DND-41 (cell line): ENCODE measurements around the gene MTG1.
A peak's percentile ranks its signal among the peaks of the same experiment; 100 is the strongest.
"Not testable (repeated sequence)": the region's sequence is repeated elsewhere in the genome, so short reads cannot be mapped to it uniquely, and the experiment has no call there.

Experiments
- ATAC-seq: fragments of 200-7000 bp; cut with Tn5 transposase; 3 replicates; pipeline ENCODE4 v1.9.1; 2021; ENCODE audit warnings: low read depth; ENCODE audit not compliant: insufficient read depth
- DNase-seq: peaks from one replicate; pipeline ENCODE4 v3.0.0-alpha.2; 2020
- H2AFZ ChIP-seq: 2 replicates; pipeline ENCODE4 v1.6.0; 2012; ENCODE audit warnings: low read depth, low read length
- H3K27ac ChIP-seq: 2 replicates; pipeline ENCODE4 v1.5.1; 2012; ENCODE audit warnings: low read length, inconsistent platforms
- H3K27me3 ChIP-seq: fragments of 200-600 bp; sonication (generic); 2 replicates; pipeline ENCODE4 v1.6.0; 2012; ENCODE audit warnings: low read length, mild to moderate bottlenecking, inconsistent platforms; ENCODE audit not compliant: insufficient read depth, poor library complexity
- H3K36me3 ChIP-seq: 2 replicates; pipeline ENCODE4 v1.5.1; 2012; ENCODE audit warnings: low read length, inconsistent platforms; ENCODE audit not compliant: insufficient read depth
- H3K4me1 ChIP-seq: 2 replicates; pipeline ENCODE4 v1.5.1; 2012; ENCODE audit warnings: mild to moderate bottlenecking, low read length; ENCODE audit not compliant: insufficient read depth
- H3K4me2 ChIP-seq: 2 replicates; pipeline ENCODE4 v1.6.0; 2012; ENCODE audit warnings: mild to moderate bottlenecking, moderate library complexity, low read length, inconsistent platforms; ENCODE audit not compliant: insufficient read depth
- H3K4me3 ChIP-seq, 2 experiments: fragments of 200-600 bp in 1 of 2; shearing (Covaris generic) in 1 of 2; 2 replicates each; pipeline ENCODE4 v1.5.1; 2012 to 2016; ENCODE audit warnings: inconsistent platforms in 2 of 2, low read length in 2 of 2, mild to moderate bottlenecking in 2 of 2, low read depth in 1 of 2, moderate library complexity in 1 of 2
- H3K79me2 ChIP-seq: 2 replicates; pipeline ENCODE4 v1.6.0; 2012; ENCODE audit warnings: low read length, inconsistent platforms; ENCODE audit not compliant: insufficient read depth
- H3K9ac ChIP-seq: 2 replicates; pipeline ENCODE4 v1.6.0; 2012; ENCODE audit warnings: low read depth, mild to moderate bottlenecking, inconsistent platforms, low read length, moderate library complexity
- H3K9me3 ChIP-seq: 2 replicates; pipeline ENCODE4 v1.5.1; 2012; ENCODE audit warnings: low read length, moderate library complexity, mild to moderate bottlenecking, inconsistent platforms; ENCODE audit not compliant: insufficient read depth, severe bottlenecking
- H4K20me1 ChIP-seq: 2 replicates; pipeline ENCODE4 v1.6.0; 2012; ENCODE audit warnings: low read length; ENCODE audit not compliant: insufficient read depth
- CTCF ChIP-seq: IDR thresholded peaks from 2 replicates; pipeline ENCODE4 v1.5.1; 2012; ENCODE audit warnings: borderline replicate concordance, low read length, moderate library complexity, mild to moderate bottlenecking; ENCODE audit not compliant: poor library complexity, severe bottlenecking; ENCODE audit errors: extremely low read depth
- EZH2 ChIP-seq: IDR thresholded peaks from 3 replicates; pipeline ENCODE4 v1.6.1; 2012; ENCODE audit warnings: borderline replicate concordance, low read depth, mild to moderate bottlenecking, moderate library complexity, low read length, inconsistent platforms; ENCODE audit not compliant: severe bottlenecking

Gene MTG1

GRCh38 chr10:133432789-133433188 is 38.8 kb downstream of the MTG1 start:
- not testable (repeated sequence) for H3K79me2 ChIP-seq, H3K27ac ChIP-seq, DNase-seq, H3K36me3 ChIP-seq, H3K4me3 ChIP-seq, H3K27me3 ChIP-seq, H3K9me3 ChIP-seq, H2AFZ ChIP-seq, ATAC-seq, H4K20me1 ChIP-seq, H3K4me1 ChIP-seq, H3K4me2 ChIP-seq, H3K9ac ChIP-seq

GRCh38 chr10:133438711-133439273 is 44.8 kb downstream of the MTG1 start:
- no peaks in the 10 kb centered on the region for H3K27me3 ChIP-seq
- 0 out of 2 replicates have a peak, but pooled peaks cover 5% of the 10 kb centered on the region for H4K20me1 ChIP-seq
- no peaks in the 10 kb centered on the region for H3K79me2 ChIP-seq
- no peak overlapping the region for H3K27ac ChIP-seq
- no peak overlapping the region for H3K4me2 ChIP-seq
- no peak overlapping the region for H3K4me3 ChIP-seq
- H3K9me3 ChIP-seq: peaks cover 5% of the 10 kb centered on the region
- TF ChIP-seq EZH2: no peak
- peak; percentile 68 for TF ChIP-seq CTCF
- peak; percentile 36 for DNase-seq
- H3K4me1 ChIP-seq: no peaks in the 10 kb centered on the region
- peak; percentile 70 for ATAC-seq
- peaks cover 9% of the 10 kb centered on the region for H3K36me3 ChIP-seq
- no peak overlapping the region for H2AFZ ChIP-seq
- no peak overlapping the region for H3K9ac ChIP-seq

- no peaks in the 10 kb centered on the region for H3K4me1 ChIP-seq
- peaks cover 12% of the 10 kb centered on the region for H3K9me3 ChIP-seq
- H3K36me3 ChIP-seq: peaks cover 11% of the 10 kb centered on the region
- 0 out of 2 replicates have a peak, but pooled peaks cover 5% of the 10 kb centered on the region for H4K20me1 ChIP-seq
- no peak overlapping the region for H2AFZ ChIP-seq
- H3K9ac ChIP-seq: no peak overlapping the region
- no peaks in the 10 kb centered on the region for H3K27me3 ChIP-seq
- H3K79me2 ChIP-seq: no peaks in the 10 kb centered on the region
- DNase-seq (no peak), ATAC-seq (no peak)
- no peak for TF ChIP-seq EZH2
- TF ChIP-seq CTCF: no peak
- H3K4me3 ChIP-seq: no peak overlapping the region
- H3K27ac ChIP-seq: no peak overlapping the region
- no peak overlapping the region for H3K4me2 ChIP-seq
Measured at GRCh38 chr10:133439517-133440461, 45.8 kb downstream of the MTG1 start.

GRCh38 chr10:133440633-133441285 is 46.8 kb downstream of the MTG1 start:
- TF ChIP-seq CTCF (no peak), EZH2 (no peak)
- no peak for ATAC-seq

GRCh38 chr10:133441356-133441755 is 47.4 kb downstream of the MTG1 start:
- not testable (repeated sequence) for H3K27ac ChIP-seq, ATAC-seq, H3K4me1 ChIP-seq, DNase-seq, H3K79me2 ChIP-seq, H2AFZ ChIP-seq, H3K4me3 ChIP-seq, H4K20me1 ChIP-seq, H3K4me2 ChIP-seq, H3K27me3 ChIP-seq, H3K9ac ChIP-seq
- Histone ChIP-seq H3K9me3 (peaks cover 24% of the 10 kb centered on the region), H3K36me3 (peaks cover 11% of the 10 kb centered on the region)

More at GRCh38 chr10:133440633-133441285, 46.8 kb downstream of the MTG1 start:
- 0 out of 2 replicates have a peak, but pooled peaks cover 5% of the 10 kb centered on the region for H4K20me1 ChIP-seq
- no peaks in the 10 kb centered on the region for H3K79me2 ChIP-seq
- no peak overlapping the region for H3K27ac ChIP-seq
- peaks cover 22% of the 10 kb centered on the region for H3K9me3 ChIP-seq
- H3K4me2 ChIP-seq: no peak overlapping the region
- H3K4me3 ChIP-seq: no peak overlapping the region
- no peak overlapping the region for H2AFZ ChIP-seq
- no peak overlapping the region for H3K9ac ChIP-seq
- DNase-seq: no peak
- H3K36me3 ChIP-seq: peaks cover 11% of the 10 kb centered on the region
- no peaks in the 10 kb centered on the region for H3K27me3 ChIP-seq
- no peaks in the 10 kb centered on the region for H3K4me1 ChIP-seq
